Ishikawa (cell line): Measurements from ENCODE around the gene VPS33A.

Experiments used
- CREB1 ChIP-seq: IDR thresholded peaks from 2 replicates; pipeline ENCODE4 v1.6.1; 2012; ENCODE audit warnings: low read depth
- EP300 ChIP-seq: IDR thresholded peaks from 2 replicates; pipeline ENCODE4 v1.6.1; 2012; ENCODE audit warnings: borderline replicate concordance
- FOXM1 ChIP-seq: IDR thresholded peaks from 2 replicates; pipeline ENCODE4 v1.6.1; 2012; ENCODE audit warnings: low read depth, borderline replicate concordance
- RAD21 ChIP-seq: IDR thresholded peaks from 2 replicates; pipeline ENCODE4 v1.6.1; 2012; ENCODE audit warnings: low read depth
- TAF1 ChIP-seq: IDR thresholded peaks from 2 replicates; pipeline ENCODE4 v1.6.1; 2012; ENCODE audit warnings: low read depth, mild to moderate bottlenecking
- TEAD4 ChIP-seq: IDR thresholded peaks from 2 replicates; pipeline ENCODE4 v1.6.1; 2012
- YY1 ChIP-seq: IDR thresholded peaks from 2 replicates; pipeline ENCODE4 v1.6.1; 2012; ENCODE audit warnings: low read depth
- TF ChIP-seq, protein P1 (sequence below): IDR thresholded peaks from 2 replicates; pipeline ENCODE4 v1.6.1; 2012

DNA sequence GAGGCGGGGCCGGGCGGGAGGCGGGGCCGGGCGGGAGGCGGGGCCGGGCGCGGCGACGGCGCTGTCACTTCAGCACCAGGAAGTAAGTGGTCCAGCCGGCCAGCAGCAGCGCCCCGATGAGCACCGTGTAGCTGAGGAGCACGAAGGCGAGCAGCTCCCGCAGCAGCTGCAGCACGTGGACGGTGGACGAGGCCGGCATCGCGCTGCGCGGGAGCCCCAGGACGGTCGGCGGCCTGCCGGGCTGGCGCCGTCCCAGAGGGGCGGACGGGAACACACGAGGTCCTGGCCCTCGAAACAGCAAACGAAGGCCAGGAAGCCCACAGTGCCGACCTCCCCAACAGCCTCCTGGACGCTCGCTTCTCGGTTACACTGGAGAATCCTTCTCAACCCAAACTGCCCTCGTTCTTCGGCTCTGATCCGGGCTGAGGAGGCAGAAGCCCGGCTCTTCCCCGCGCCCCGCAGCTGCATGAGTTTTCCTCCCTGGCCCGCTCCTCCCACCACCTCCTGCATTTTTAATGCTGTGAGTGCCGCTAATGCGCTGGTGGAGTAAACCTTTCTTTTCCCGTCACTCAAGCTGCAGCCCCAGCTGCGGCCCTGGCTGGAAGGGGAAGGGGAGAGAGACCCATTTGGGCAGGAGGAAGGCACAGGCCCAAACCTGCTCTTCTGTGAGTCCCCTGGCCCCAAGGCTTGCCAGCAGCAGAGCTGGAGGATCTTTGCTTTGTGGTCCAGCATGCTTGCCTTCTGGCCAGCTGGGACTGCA is 39.7 kb downstream of the VPS33A start:
- TF ChIP-seq CREB1 (no peak), RAD21 (no peak), TAF1 (no peak), YY1 (0 out of 2 replicates have a peak, but pooled peaks have one; percentile 31), EP300 (no peak), FOXM1 (no peak), TEAD4 (no peak; the same call in none of the 2 replicates)
- TF ChIP-seq, protein P1, sequence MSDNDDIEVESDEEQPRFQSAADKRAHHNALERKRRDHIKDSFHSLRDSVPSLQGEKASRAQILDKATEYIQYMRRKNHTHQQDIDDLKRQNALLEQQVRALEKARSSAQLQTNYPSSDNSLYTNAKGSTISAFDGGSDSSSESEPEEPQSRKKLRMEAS: peak; percentile 100
